Airway epithelial cell (primary cell): ENCODE results near the gene NFIL3. TPM values are rescaled to one million over a fixed set of nuclear protein-coding genes. Genes with fewer than 3 reads are reported as not detected.

Experiments used
- total RNA-seq: library from RNA; depleted of rRNA; stranded (reverse); fragments of >200 nt; gene quantifications from 2 replicates; pipeline ENCODE4 v1.2.3, GENCODE V29; 2015

The NFIL3 gene
- 7.4 and 12.3 TPM in 2 replicates for total RNA-seq

GRCh38 chr9:91423785-91424402 lies at the start of gene NFIL3:
Gene NFIL3 (minus strand): TSS chr9:91423832. CDS start chr9:91410734, 13,098 bp downstream.

GRCh38 chr9:91361291-91362050 lies 62.2 kb downstream of the NFIL3 start, which contains the start of gene AUH:
Gene AUH (minus strand): TSS chr9:91361918. CDS start chr9:91361889, 29 bp downstream.

Other genes starting within 250 kb of the NFIL3 start
- gene AUH, start 61.9 kb downstream of the NFIL3 start, total RNA-seq, result 11.4 and 11.6 TPM in 2 replicates